Naive B cell (primary cell): ENCODE data around the gene PLEKHS1. TPM values are rescaled to one million over a fixed set of nuclear protein-coding genes. Genes with fewer than 3 reads are reported as not detected.
"Not testable (repeated sequence)": the region's sequence is repeated elsewhere in the genome, so short reads cannot be mapped to it uniquely, and the experiment has no call there.

ENCODE experiments used
- ATAC-seq, 2 donors: fragments of 150-1000 bp; cut with Tn5 transposase; 2 replicates each; pipeline ENCODE4 v1.10.0; 2021; ENCODE audit warnings: low read depth in 2 of 2, mild to moderate bottlenecking in 2 of 2, moderate library complexity in 2 of 2
- DNase-seq: peaks from one replicate; pipeline ENCODE4 v3.0.0; 2022
- H3K27ac Mint-ChIP-seq, 6 donors: one replicate each; pipeline ENCODE4 v1.8.0; 2020 to 2022; ENCODE audit warnings: mild to moderate bottlenecking in 6 of 6, mixed read lengths in 6 of 6, moderate library complexity in 5 of 6, inconsistent platforms in 2 of 6
- H3K27me3 Mint-ChIP-seq, 3 donors: one replicate each; pipeline ENCODE4 v1.8.0; 2021 to 2022; ENCODE audit warnings: mixed read lengths in 3 of 3, mild to moderate bottlenecking in 1 of 3
- H3K36me3 Mint-ChIP-seq, 2 donors: one replicate each; pipeline ENCODE4 v1.8.0; 2020 to 2022; ENCODE audit warnings: mixed read lengths in 2 of 2, inconsistent platforms in 1 of 2, mild to moderate bottlenecking in 1 of 2
- H3K4me1 Mint-ChIP-seq, 3 donors: one replicate each; pipeline ENCODE4 v1.8.0; 2020 to 2022; ENCODE audit warnings: mixed read lengths in 3 of 3, inconsistent platforms in 1 of 3, mild to moderate bottlenecking in 1 of 3, moderate library complexity in 1 of 3
- H3K4me3 Mint-ChIP-seq, 8 donors: one replicate each; pipeline ENCODE4 v1.8.0; 2020 to 2022; ENCODE audit warnings: mild to moderate bottlenecking in 8 of 8, mixed read lengths in 8 of 8, moderate library complexity in 8 of 8, inconsistent platforms in 2 of 8
- H3K9me3 Mint-ChIP-seq, 7 donors: one replicate each; pipeline ENCODE4 v1.8.0; 2020 to 2022; ENCODE audit warnings: mixed read lengths in 7 of 7, mild to moderate bottlenecking in 5 of 7, inconsistent platforms in 2 of 7, moderate library complexity in 1 of 7
- polyA plus RNA-seq, 6 donors: library from polyadenylated mRNA; unstranded; fragments of 300-500 nt; fragmentation: Illumina TruSeq; gene quantifications; one replicate each; pipeline ENCODE4 v1.2.3, GENCODE V29; 2021; ENCODE audit warnings: low read depth in 6 of 6

Gene PLEKHS1
- polyA plus RNA-seq, 6 donors from 2014 or later, result not detected

DNA sequence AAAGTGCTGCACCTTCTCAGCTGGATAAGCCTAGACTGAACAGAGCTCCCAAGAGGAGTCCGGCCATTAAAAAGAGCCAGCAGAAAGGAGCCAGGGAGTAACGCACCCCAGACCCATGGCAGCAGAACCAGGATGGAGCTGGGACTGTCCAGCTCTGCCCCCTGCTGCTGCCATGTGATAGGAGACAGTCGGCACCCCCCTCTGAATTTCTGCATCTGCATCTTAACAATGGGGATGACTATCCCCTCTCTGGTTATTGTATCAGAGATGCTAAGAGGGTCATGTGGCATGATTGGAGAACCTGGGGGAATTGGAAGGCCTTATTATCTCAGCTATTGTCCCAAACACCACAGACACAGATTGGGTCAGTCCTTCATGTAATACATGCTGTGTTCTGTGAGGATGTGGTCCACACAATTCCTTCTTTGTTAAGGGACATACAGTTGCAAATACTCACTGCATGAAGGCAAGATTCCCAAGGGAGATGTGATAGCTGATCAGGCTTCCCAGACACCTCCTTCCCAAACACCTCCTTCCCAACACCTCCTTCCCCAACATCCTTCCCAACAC, 29.3 kb downstream of the PLEKHS1 start:
- peaks cover 27 to 39% (median 32%) of the 10 kb centered on the region in 3 donors for H3K27me3 Mint-ChIP-seq
- no peaks in the 10 kb centered on the region for H3K4me1 Mint-ChIP-seq
- H3K9me3 Mint-ChIP-seq, result no peaks in the 10 kb centered on the region
- no peak overlapping the region for H3K27ac Mint-ChIP-seq
- no peak for DNase-seq
- ATAC-seq, result no peak
- H3K4me3 Mint-ChIP-seq, result no peak overlapping the region
- H3K36me3 Mint-ChIP-seq, result no peaks in the 10 kb centered on the region

DNA sequence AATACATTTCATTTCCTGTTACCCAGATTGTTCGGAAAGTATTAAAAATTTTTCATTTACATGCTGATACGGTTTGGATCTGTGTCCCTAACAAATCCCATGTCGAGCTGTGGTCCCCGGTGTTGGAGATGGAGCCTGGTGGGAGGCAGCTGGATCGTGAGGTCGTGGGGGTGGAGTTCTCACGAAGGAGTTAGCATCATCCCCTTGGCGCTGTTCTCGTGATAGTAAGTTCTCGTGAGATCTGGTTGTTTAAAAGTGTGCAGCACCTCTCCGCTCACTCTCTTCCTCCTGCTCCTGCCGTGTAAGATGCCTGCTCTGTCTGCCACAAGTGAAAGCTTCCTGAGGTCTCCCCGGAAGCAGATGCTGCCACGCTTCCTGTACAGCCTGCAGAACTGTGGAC, 30.9 kb downstream of the PLEKHS1 start:
- Mint-ChIP-seq H3K27ac (no peak overlapping the region), H3K4me3 (no peak overlapping the region), H3K36me3 (no peaks in the 10 kb centered on the region), H3K9me3 (no peaks in the 10 kb centered on the region), H3K27me3 (peaks cover 27 to 41% (median 30%) of the 10 kb centered on the region in 3 donors), H3K4me1 (no peaks in the 10 kb centered on the region)
- ATAC-seq (no peak), DNase-seq (no peak)

DNA sequence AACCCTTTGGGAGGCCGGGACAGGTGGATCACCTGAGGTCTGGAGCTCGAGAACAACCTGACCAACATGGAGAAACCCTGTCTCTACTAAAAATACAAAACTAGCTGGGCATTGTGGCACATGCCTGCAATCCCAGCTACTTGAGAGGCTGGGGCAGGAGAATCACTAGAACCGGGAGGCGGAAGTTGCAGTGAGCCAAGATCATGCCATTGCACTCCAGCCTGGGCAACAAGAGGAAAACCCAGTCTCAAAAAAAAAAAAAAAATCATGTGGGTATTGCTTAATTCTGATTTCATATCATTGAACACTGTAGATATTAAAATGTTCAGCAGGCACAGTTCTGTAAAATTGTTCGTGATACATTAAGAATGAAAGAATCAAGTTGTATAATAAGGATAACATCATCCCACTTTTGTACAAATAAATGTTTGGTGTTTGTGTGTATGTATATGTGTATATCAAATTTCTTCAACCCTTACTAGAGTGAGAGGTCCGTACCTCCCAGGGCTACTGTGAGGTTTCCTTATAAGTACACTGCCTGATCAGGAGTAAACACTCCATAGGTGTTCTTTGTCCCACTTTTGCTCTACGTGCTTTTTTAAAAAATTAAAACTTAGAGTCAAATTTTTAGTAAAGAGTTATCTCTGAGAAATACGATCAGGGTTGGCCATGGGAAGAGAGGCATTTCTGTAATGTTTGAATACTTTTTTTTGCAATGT, 31.7 kb downstream of the PLEKHS1 start:
- ATAC-seq, result no peak
- no peak for DNase-seq
- H3K4me1 Mint-ChIP-seq, result no peaks in the 10 kb centered on the region
- H3K27me3 Mint-ChIP-seq, result peaks cover 27 to 46% (median 36%) of the 10 kb centered on the region in 3 donors
- H3K9me3 Mint-ChIP-seq, result no peaks in the 10 kb centered on the region
- no peak overlapping the region for H3K4me3 Mint-ChIP-seq
- H3K36me3 Mint-ChIP-seq, result no peaks in the 10 kb centered on the region
- no peak overlapping the region for H3K27ac Mint-ChIP-seq

DNA sequence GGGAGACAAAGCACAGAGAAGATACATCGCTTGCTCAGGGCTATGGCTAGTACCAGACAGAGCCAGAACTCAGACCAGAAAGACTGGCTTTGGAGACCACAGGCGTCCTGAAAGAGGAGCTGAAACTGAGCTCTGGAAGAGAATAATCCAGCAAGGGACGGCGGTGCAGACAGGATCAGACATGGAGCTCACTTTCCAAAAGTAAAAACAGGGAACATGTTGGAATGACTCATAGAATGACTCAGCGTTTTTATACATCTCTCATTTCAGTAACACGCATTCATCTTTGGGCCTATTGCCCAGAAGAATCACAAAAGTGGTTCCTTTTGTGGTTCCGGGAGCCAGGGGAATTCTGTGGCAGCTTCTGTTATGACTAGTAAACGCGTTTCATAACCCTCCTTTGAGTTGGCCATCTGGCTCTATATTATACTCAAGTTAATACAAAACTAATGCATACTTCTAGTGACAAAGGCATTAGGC, 37.2 kb downstream of the PLEKHS1 start:
- DNase-seq (no peak), ATAC-seq (no peak)
- Mint-ChIP-seq H3K4me1 (no peaks in the 10 kb centered on the region), H3K36me3 (no peaks in the 10 kb centered on the region), H3K4me3 (no peak overlapping the region), H3K9me3 (no peaks in the 10 kb centered on the region), H3K27me3 (peaks cover 12 to 18% (median 17%) of the 10 kb centered on the region in 3 donors), H3K27ac (no peak overlapping the region)

DNA sequence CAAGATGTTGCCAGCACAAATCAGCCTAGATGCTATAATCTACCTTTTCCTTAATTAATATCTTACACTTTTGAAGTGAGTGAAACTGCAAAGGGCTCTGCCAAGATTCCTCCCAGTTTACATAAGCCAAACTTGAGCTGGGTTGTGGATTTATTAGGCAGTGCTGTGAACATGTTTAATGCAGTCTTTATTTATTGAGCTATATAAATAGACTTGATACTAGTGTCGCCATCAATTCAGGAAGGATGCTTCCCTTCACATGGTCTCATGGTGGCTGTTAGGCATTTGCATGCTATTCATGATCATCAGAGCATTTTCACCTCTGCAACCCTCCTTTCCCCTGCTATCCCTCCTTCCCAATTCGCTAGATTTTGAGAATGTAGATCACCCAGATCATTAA, 40.2 kb downstream of the PLEKHS1 start:
- peak overlapping the region in 1 of 6 donors; percentile 43 for H3K27ac Mint-ChIP-seq
- DNase-seq, result no peak
- no peak overlapping the region for H3K4me3 Mint-ChIP-seq
- no peaks in the 10 kb centered on the region for H3K4me1 Mint-ChIP-seq
- no peaks in the 10 kb centered on the region for H3K9me3 Mint-ChIP-seq
- H3K27me3 Mint-ChIP-seq, result peaks cover 26 to 31% (median 26%) of the 10 kb centered on the region in 3 donors
- ATAC-seq, result no peak
- H3K36me3 Mint-ChIP-seq, result no peaks in the 10 kb centered on the region

DNA sequence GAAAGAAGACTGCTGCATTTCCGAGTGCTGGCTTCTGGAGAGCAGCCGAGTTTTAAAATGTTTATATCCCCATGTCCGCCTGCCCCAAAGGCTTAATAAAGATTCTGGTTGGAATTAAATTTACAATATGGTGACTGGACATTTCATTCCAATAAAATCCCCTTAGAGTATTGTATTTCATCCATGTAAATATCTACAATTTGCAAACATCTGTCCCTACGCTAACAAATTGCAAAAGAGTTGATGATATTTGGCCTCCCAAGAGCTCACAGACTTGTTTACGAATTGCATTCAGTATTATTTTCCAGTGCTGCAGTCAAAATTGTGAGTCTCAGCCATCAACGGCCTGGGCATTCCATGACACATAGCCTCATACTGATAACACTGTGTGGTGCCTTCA, 50.1 kb downstream of the PLEKHS1 start:
- Mint-ChIP-seq H3K4me3 (no peak overlapping the region), H3K4me1 (peaks cover 5 to 11% (median 9%) of the 10 kb centered on the region in 3 donors), H3K36me3 (no peaks in the 10 kb centered on the region), H3K9me3 (no peaks in the 10 kb centered on the region), H3K27ac (no peak overlapping the region), H3K27me3 (peaks cover 3 to 5% (median 4%) of the 10 kb centered on the region in 3 donors)
- DNase-seq (no peak), ATAC-seq (no peak)

DNA sequence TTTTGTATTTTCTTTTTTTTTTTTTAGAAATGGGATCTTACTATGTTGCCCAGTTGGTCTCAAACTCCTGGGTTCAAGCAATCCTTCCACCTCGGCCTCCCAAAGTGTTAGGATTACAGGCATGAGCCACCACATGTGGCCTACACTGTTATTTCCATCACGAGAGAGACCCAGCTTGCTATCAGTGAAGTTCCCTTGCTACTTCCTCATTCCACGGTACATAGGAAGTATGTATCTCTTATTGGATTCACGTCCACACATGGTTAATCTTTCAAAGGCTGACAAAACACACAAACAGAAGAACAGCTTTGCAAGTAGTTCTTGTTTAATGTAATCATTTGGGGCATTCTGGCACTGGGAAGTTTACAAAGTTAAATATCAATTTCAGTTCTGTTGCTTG, 51.5 kb downstream of the PLEKHS1 start:
- no peak for DNase-seq
- Mint-ChIP-seq H3K27ac (peak overlapping the region in 1 of 6 donors; percentile 92), H3K9me3 (no peaks in the 10 kb centered on the region), H3K36me3 (no peaks in the 10 kb centered on the region), H3K27me3 (peaks cover 0 to 3% (median 0%) of the 10 kb centered on the region in 3 donors), H3K4me3 (peak overlapping the region in 1 of 8 donors; percentile 73), H3K4me1 (peaks cover 5 to 11% (median 9%) of the 10 kb centered on the region in 3 donors)
- ATAC-seq, result peak; percentile 63 to 78

DNA sequence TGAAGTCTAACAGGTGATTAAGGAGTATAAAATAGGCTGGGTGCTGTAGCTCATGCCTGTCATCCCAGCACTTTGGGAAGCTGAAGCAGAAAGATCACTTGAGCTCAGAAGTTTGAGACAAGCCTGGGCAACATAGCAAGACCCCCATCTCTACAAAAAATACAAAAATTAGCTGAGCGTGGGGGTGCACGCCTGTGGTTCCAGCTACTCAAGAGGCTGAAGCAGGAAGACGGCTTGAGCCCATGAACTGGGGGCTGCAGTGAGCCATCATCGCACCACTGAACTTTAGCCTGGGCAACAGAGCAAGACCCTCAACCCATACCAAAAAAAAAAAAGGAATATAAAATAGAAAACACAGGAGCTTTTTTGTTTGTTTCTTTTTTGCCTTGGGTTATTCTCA, 55.0 kb downstream of the PLEKHS1 start:
- Mint-ChIP-seq H3K27ac (no peak overlapping the region), H3K4me1 (peaks cover 5 to 11% (median 9%) of the 10 kb centered on the region in 3 donors), H3K27me3 (peaks cover 12 to 21% (median 21%) of the 10 kb centered on the region in 3 donors), H3K4me3 (no peak overlapping the region), H3K36me3 (no peaks in the 10 kb centered on the region), H3K9me3 (no peaks in the 10 kb centered on the region)
- DNase-seq (no peak), ATAC-seq (no peak)

DNA sequence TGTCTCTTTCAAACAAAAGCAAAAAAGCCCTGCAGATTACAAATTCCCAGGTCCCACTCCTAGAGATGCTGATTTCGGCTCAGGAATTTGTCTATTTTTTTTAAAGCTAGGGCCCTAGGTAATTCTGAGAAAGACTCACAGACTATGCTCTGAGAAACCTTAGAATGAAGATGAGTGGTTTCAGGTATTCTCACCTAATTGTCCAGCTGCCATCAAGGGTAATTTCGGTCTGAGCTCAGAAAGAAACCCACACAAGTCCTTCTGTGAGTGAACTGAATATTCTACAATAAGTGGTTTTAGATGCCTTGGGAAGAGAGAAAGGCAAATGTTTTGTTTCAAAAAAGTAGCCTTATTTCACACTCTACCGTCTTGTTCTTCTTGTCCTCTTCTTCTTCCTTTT, 56.7 kb downstream of the PLEKHS1 start:
- DNase-seq (no peak), ATAC-seq (no peak)
- no peak overlapping the region for H3K27ac Mint-ChIP-seq
- no peak overlapping the region for H3K4me3 Mint-ChIP-seq
- no peaks in the 10 kb centered on the region for H3K36me3 Mint-ChIP-seq
- peaks cover 0 to 4% (median 0%) of the 10 kb centered on the region in 7 donors for H3K9me3 Mint-ChIP-seq
- H3K4me1 Mint-ChIP-seq, result peaks cover 2 to 4% (median 4%) of the 10 kb centered on the region in 3 donors
- peaks cover 12 to 30% (median 28%) of the 10 kb centered on the region in 3 donors for H3K27me3 Mint-ChIP-seq

DNA sequence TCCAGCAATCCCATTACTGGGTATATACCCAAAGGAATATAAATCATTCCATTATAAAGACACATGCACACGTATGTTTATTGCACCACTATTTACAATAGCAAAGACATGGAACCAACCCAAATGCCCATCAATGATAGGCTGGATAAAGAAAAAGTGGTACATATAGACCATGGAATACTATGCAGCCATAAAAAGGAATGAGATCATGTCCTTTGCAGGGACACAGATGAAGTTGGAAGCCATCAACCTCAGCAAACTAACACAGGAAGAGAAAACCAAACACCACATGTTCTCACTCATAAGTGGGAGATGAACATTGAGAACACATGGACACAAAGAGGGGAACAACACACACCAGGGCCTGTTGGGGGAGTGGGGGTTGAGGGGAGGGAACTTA, 63.2 kb downstream of the PLEKHS1 start:
- not testable (repeated sequence) for H3K9me3 Mint-ChIP-seq, H3K36me3 Mint-ChIP-seq, DNase-seq, ATAC-seq, H3K4me1 Mint-ChIP-seq, H3K4me3 Mint-ChIP-seq, H3K27ac Mint-ChIP-seq
- peaks cover 4 to 18% (median 13%) of the 10 kb centered on the region in 3 donors for H3K27me3 Mint-ChIP-seq

DNA sequence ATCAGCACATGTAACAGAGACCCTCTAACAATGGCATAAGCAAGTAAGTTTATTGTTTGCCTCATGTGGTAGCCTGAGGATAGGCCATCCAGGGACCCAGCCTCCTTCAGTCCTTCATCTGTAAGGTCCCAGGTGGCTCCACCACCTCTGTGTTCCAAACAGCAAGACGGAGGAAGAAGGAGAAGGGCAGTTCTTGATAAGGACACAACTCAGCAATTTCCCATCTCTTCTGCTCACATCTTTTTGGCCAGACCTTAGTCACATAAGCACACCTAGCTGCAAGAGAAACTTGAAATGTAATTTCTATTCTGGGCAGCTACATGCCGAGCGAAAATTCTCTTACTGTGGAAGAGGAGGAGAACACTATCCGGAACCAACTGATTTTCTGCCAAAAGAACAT, 68.5 kb downstream of the PLEKHS1 start:
- H3K27ac Mint-ChIP-seq, result no peak overlapping the region
- H3K36me3 Mint-ChIP-seq, result no peaks in the 10 kb centered on the region
- H3K4me3 Mint-ChIP-seq, result no peak overlapping the region
- H3K4me1 Mint-ChIP-seq, result no peaks in the 10 kb centered on the region
- H3K9me3 Mint-ChIP-seq, result no peaks in the 10 kb centered on the region
- ATAC-seq, result no peak
- DNase-seq, result no peak
- H3K27me3 Mint-ChIP-seq, result peaks cover 0 to 13% (median 4%) of the 10 kb centered on the region in 3 donors

DNA sequence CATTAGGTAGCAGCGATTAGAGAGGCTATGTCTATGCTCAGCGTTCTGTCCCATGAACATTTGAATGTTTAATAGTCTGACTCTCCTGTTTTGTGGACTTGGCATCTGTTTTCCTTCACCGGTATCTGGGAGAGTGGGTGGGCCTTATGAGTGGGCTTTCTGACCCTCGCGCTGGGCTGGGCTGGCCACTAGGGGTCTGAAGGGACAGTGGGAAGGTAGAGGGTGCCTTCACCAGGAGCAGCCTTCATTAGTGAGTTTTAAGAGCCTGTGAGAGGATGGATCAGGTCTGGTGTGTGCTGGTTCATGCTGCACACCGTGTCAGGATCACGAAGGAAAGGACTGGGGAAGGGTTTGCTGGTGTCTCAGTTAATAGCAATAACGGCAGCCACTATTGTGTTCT, 69.0 kb downstream of the PLEKHS1 start:
- no peaks in the 10 kb centered on the region for H3K9me3 Mint-ChIP-seq

DNA sequence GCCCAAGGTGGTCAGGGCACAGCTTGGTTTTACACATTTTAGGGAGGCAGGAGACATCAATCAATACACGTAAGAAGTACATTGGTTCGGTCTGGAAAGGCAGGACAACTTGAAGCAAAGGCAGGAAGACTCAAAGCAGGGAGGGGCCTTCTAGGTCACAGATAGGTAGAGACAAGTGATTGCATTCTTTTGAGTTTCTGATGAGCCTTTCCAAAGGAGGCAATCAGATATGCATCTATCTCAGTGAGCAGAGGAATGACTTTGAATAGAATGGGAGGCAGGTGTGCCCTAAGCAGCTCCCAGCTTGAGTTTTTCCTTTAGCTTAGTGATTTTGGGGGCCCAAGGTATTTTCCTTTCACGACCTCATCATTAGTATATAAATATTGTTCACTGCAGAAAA, 69.8 kb downstream of the PLEKHS1 start:
- peaks cover 0 to 13% (median 4%) of the 10 kb centered on the region in 3 donors for H3K27me3 Mint-ChIP-seq
- not testable (repeated sequence) for DNase-seq, H3K9me3 Mint-ChIP-seq, H3K36me3 Mint-ChIP-seq, H3K27ac Mint-ChIP-seq, H3K4me3 Mint-ChIP-seq, H3K4me1 Mint-ChIP-seq, ATAC-seq

More for the DNA sequence above, 69.0 kb downstream of the PLEKHS1 start:
- H3K4me1 Mint-ChIP-seq, result no peaks in the 10 kb centered on the region
- ATAC-seq, result no peak
- no peak for DNase-seq
- H3K27ac Mint-ChIP-seq, result no peak overlapping the region
- H3K4me3 Mint-ChIP-seq, result no peak overlapping the region
- no peaks in the 10 kb centered on the region for H3K36me3 Mint-ChIP-seq
- H3K27me3 Mint-ChIP-seq, result peaks cover 0 to 13% (median 4%) of the 10 kb centered on the region in 3 donors

DNA sequence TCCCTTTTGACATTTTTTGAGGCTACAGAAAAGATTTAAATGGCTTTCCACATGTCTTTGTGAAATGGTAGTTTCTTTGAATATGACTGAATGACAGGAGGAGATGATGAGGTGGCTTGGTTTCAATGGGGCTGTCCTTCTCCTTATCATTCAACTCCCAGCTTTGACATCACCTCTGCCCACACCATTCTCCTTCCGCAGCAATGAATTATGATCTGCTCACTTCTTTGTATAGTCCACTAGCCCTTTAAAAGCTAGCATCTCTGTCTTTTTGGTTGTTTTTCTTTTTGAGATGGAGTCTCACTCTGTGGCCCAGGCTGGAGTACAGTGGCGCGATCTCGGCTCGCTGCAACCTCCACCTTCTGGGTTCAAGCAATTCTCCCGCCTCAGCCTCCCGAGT, 70.7 kb downstream of the PLEKHS1 start:
- peaks cover 0 to 1% (median 0%) of the 10 kb centered on the region in 7 donors for H3K9me3 Mint-ChIP-seq
- H3K27me3 Mint-ChIP-seq, result peaks cover 0 to 13% (median 4%) of the 10 kb centered on the region in 3 donors
- no peak overlapping the region for H3K4me3 Mint-ChIP-seq
- DNase-seq (no peak), ATAC-seq (no peak)
- no peaks in the 10 kb centered on the region for H3K36me3 Mint-ChIP-seq
- H3K27ac Mint-ChIP-seq, result no peak overlapping the region
- H3K4me1 Mint-ChIP-seq, result no peaks in the 10 kb centered on the region
